Left renal pelvis (tissue), 4 donors: Measurements from ENCODE around the gene ZNF500. TPM values are rescaled to one million over a fixed set of nuclear protein-coding genes. Genes with fewer than 3 reads are reported as not detected.

Source experiments
- DNase-seq, 4 donors: peaks; one replicate each; pipeline ENCODE4 v3.0.0-alpha.2; 2013; ENCODE audit warnings: low read depth in 4 of 4, low spot score in 3 of 4
- polyA plus RNA-seq, 4 donors: library from polyadenylated mRNA; unstranded; fragments of 120-200 nt; gene quantifications; one replicate each; pipeline ENCODE4 v1.2.1, GENCODE V29; 2013; ENCODE audit not compliant: insufficient read length in 4 of 4

The ZNF500 gene
- polyA plus RNA-seq, 4 donors: 12.7 to 21.5 (median 15.5) TPM

DNA sequence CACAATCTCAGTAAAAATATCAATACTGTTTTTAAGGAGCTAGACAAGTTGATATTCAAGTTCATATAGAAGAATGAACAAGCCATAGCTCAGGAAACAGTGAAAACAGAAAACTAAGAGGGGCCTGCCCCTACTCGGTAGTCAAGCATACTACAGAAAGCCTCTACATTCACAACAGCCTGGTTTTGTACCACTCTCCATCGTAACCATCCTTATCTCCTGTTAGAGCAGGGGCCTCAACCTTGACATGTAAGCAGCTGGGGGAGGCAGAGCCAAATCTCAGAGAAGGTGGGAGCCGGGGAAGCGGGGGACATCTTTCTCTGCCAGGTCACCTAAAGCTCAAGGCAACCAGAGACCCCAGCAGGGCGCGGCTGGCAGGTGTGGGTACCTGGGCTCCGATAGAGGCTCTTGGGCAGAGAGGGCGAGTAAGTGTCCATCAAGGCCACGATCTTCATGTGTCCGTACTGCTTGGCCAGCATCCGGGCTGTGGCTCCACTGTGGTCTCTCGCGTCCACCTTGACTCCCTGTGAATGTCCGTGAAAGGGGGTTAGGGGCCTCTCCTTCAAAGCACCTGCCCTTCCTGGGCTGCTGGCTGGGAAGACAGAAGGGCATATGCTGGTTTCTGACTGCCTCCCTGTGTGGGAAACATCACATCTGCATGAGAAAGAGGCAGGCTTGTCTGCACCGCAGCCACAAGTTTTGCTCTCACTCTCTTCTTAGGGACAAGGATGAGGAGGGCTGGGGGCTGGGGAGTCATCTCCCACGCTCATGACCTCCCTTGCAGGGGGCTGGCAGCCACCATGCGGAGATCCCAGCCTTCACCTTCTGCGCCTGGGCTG is 53.1 kb downstream of the ZNF500 start:
- no peak for DNase-seq

DNA sequence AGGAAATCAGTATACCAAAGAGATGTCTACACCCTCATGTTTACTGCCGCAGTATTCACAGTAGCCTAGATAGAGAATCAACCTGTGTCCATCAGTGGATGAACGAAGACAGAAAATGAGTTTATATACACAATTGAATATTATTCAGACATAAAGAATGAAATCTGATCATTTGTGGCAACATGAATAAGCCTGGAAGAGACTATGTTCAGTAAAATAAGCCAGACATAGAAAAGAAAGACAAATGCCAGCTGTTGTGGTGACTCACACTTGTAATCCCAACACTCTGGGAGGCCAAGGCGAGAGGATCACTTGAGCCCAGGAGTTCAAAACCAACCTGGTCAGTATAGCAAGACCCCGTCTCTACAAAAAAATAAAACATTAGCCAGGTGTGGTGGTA is 57.5 kb downstream of the ZNF500 start:
- DNase-seq: no peak

DNA sequence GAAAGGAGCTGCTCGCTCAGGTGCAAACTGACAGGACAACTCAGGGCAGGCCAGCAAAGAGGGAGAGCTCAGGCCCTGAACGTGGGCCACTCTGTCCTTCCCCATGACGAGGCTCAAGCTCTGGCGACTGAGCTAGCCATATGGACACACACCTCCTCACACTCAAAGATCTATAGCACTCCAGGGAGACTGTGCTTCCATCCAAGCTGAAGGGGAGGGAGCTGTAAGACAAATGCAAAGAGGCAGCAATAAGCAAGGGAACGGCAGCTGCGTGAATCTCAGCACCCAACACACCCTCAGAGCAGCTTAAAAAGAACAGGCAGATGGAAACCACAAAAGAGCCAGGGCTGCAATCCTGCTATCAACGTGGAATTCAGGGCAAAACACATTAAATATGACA is 60.1 kb downstream of the ZNF500 start:
- no peak for DNase-seq

DNA sequence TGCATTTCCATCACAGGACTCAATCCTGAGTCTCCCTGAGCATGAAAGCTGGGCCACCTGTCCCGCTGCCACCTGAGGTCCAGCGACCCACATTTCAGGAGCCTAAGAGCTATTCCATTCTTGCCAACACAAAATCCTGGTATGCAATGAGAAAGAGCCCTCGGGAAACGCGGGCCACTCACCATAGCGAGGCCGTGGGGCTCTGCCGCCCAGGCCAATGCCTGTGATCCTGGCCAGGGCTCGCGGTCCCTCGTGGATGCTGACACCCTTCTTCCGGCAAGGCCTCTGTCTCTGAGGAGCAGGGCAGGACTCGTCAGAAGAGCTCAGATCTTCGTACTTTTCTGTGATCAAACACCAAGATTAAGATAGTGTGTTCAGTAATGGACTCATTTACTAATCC is 62.0 kb downstream of the ZNF500 start:
- DNase-seq: no peak

DNA sequence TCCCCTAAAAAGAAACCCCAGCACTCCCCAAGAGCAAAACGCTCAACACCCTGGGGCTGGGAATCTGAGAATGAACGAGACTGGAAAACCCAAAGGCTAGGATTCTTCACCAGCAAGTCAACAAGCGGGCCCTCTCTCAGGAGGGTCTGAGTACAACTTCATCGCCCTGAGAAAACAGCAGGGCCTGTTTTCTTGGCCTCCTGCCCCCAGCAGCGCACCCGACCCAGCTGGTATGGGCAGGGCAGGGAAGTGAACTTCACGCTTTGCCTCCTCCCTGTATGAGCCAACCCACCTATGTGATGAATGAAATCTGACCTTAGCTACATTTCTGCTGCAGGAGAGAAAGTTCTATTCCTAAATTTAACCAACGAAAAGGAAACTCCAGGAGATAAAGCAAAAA is 62.5 kb downstream of the ZNF500 start:
- DNase-seq: no peak

DNA sequence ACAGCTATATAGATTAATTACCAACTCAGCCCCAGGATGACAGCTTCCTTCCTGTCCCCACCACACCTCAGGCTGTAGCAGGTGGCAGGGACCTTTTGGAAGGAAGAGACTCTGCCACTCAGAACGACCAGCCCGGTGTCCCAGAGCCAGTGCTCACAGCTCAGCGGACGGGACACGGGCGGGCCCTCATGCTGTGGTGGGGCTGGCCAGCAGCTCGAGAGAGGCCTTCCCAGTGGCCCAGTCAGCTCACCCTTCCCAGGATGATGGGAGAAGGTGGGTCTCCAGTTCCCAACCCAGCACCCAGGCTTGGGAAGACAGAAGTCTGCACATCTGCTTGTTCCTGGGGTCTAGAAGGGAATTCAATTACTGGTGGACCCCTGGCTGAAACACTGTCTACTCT is 63.1 kb downstream of the ZNF500 start:
- no peak for DNase-seq

DNA sequence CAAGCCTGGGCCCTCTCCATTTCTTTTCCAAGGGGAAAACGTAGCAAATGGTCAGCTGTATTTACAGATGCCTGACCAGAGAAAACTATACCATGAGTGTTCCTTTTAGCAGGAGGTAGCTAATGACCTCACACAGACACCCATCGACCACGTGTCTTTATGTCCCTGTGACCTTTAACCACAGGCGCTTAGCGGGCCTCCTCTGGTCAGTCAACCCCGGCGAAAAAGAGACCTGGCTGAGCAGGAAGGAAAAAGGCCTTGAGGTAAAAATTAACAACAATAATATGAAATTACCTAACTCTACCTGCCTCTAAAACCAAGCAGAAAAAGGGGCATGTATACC is 64.5 kb downstream of the ZNF500 start:
- no peak for DNase-seq

DNA sequence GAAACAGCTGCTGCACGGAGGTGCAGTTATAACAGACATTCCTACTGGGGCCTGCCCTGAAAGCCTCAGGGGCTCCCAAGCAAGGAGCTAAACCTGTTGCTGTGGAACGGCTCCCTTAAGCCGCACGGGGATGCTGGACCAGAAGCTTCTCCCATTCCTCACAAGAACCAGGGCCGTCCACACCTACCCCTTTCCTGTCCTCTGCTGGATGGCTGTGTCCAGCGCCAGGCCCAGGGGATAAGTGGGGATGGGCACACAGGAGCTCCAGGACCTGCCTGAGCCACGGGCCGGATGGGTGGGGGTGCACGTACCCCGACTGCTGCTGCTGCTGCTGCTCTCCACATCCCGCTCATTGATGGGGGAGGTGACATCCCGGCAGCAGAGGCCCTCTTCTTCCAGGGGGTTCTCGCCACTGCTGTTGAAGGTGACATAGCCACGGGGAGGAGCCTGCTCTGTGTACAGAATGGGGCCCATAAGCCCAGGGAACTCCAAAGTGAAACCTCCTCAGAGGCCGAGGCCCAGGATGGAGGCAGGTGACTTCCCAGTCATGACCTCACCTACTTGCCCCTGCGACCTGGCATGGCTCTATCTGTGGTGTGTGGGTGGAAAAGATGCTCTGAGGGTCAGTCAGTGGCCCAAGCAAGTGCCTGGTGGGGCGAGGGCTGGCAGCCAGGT is 65.0 kb downstream of the ZNF500 start:
- no peak for DNase-seq

DNA sequence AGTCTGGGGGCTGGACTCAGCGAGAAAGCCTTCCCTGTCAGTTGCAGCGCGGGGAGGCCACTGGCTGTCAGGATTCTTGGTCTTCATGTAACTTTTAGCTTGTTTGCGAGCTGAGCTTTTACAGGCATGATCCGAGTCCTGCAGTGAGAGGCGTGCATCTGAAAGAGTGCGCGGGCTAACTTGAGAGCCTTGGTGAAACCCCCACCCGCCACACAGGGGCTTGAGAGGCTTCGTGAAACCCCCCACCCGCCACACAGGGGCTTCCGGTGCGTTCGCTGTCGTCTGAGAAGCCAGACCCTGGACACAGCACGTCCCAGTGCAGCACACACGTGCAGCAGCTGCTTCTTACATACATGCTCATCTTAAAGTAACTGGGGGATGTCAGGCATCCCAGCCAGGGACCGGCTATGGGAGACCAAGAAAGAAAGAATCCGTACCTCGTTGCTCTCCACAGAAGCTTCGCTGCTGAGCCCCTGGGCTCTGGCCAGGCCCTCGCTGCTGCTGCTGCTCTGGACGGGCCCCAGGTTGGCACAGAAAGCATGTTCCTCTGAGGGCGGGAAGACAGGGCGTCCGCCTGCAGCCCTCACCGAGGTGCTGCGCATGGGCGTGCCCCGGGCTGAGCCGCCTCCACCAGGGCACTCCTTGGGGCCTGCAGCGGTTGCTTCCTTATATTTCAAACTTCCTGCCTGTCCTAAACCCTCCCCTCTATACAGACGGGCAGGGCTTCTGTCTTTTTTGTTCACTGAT is 65.8 kb downstream of the ZNF500 start:
- DNase-seq: no peak

DNA sequence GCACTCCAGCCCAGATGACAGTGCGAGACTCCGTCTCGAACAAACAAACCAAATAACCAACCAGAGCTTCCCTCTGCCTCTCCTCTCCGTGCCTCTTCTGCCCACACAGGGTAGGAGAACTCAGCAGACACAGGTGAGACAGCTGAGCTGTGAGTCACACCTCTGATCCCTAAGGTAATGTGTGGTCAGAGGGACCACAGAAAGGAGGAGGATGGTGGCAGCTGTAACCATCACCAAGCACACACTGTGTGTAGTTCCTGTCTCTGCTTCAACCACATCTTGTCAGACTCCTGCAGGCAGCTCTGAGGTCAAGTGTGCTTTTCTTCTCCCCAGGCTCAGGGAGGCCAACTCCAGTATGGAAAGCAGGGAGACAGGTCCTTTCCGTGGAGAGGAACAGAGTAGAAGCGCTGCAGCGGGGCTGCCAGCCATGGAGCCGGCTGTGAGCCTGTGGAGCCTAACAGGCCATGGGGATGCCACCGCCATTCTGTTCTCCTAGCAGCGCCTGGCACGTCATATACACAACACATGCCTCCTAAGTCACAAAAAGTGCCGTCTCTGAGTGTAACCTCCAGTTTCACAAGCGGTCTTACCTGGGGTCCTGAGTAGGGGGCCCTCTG is 66.5 kb downstream of the ZNF500 start:
- no peak for DNase-seq

DNA sequence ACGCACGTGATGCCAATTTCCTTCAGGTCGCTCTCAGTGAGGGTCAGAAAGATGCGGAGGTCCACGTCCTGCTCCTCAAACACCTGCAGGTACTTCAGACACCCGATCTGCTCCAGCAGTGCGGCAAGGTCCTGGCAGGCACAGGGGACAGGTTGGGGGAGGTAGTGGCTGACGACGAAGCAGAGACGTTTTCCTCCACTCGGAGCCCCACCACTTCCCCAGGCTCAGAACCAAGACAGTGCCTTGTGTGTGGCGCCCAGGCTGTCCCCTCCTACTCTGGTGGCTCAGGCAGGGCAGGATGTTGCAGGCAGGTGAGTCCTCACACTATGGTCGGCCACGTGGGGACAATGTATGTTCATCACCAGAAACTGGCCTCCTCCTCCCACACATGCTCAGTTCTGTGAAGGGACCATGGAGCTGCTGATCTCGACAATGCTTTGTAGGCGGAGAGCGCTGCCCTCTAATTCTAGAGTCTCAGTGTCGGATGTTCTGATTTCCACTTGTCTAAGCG is 67.9 kb downstream of the ZNF500 start:
- no peak for DNase-seq

DNA sequence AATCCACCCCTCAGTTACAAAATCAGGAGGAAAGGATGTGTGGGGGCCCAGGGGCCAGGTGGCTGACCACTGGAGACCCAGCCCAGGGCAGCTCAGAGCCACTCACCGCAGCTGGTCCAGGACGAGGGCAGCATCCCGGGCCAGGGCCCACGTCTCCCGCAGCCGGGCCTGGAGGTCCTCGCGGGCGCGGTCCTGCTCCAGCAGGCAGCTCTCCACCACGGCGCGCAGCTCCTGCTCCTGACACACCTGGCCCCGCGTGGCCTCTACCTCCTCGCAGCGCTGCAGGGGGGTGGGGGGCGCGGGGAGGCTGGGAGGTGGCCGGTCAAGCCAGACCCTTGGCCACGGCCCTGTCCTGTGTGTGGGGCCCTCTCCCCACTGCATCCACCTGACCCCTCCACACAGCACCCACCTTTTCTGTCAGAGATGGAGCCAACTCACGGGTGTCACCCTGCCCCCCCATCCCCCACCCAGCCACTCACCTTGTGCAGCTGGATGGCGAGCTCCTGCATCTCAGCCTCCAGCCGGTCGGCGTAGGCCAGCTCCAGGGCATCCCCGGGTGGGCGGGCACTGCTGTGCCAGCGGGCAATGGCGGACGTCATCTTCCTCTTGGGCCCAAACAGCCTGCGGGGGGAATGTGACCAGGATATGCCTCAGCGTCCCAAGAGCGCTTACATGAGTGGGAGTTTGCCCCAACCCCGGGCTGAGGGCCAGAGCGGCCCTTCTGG is 68.5 kb downstream of the ZNF500 start:
- no peak for DNase-seq

Other genes with a start within 250 kb of the ZNF500 start
- 10 to 100 TPM; 21.0 to 31.1 (median 28.3) TPM for gene CDIP1, start 228.4 kb downstream of the ZNF500 start, polyA plus RNA-seq
- gene C16orf96, start 210.8 kb downstream of the ZNF500 start, polyA plus RNA-seq: under 1 TPM; 0.14 to 0.41 (median 0.23) TPM
- gene UBALD1, start 152.3 kb downstream of the ZNF500 start, polyA plus RNA-seq: 10 to 100 TPM; 11.7 to 30.8 (median 14.2) TPM
- 10 to 100 TPM; 38.7 to 70.3 (median 53.1) TPM for gene MGRN1, start 142.3 kb downstream of the ZNF500 start, polyA plus RNA-seq
- 10 to 100 TPM; 27.0 to 54.6 (median 35.6) TPM for gene NUDT16L1, start 73.6 kb downstream of the ZNF500 start, polyA plus RNA-seq
- gene ANKS3, start 32.9 kb downstream of the ZNF500 start, polyA plus RNA-seq: 10 to 100 TPM; 17.0 to 36.0 (median 22.6) TPM
- 1 to 10 TPM in 3 of 4 donors, under 1 TPM in 1; 0.86 to 2.3 (median 2.0) TPM for gene DNAAF8, start 32.6 kb downstream of the ZNF500 start, polyA plus RNA-seq
- not detected for gene SEPTIN12, start 21.2 kb upstream of the ZNF500 start, polyA plus RNA-seq
- 10 to 100 TPM in 3 of 4 donors, under 1 TPM in 1; 0.25 to 13.5 (median 11.2) TPM for gene SMIM22, start 28.2 kb upstream of the ZNF500 start, polyA plus RNA-seq
- gene ROGDI, start 35.5 kb upstream of the ZNF500 start, polyA plus RNA-seq: 10 to 100 TPM; 33.8 to 46.5 (median 37.3) TPM
- gene GLYR1, start 80.1 kb upstream of the ZNF500 start, polyA plus RNA-seq: 100 to 1,000 TPM in 3 of 4 donors, 10 to 100 TPM in 1; 70.6 to 150 (median 140) TPM
- gene UBN1, start 80.3 kb upstream of the ZNF500 start, polyA plus RNA-seq: 10 to 100 TPM; 22.2 to 36.5 (median 32.5) TPM
- 10 to 100 TPM in 3 of 4 donors, 1 to 10 TPM in 1; 3.7 to 40.1 (median 28.3) TPM for gene PPL, start 170.0 kb upstream of the ZNF500 start, polyA plus RNA-seq
- under 1 TPM; 0.13 to 0.38 (median 0.16) TPM for gene SEC14L5, start 191.2 kb upstream of the ZNF500 start, polyA plus RNA-seq